Limb (tissue), 2 donors: ENCODE measurements around the gene SARNP.
"Not testable (repeated sequence)": the region's sequence is repeated elsewhere in the genome, so short reads cannot be mapped to it uniquely, and the experiment has no call there.

Experiments
- DNase-seq, 2 donors: peaks; one replicate each; pipeline ENCODE4 v3.0.0-alpha.2; 2016; ENCODE audit errors: extremely low spot score in 2 of 2

The SARNP gene, protein sequence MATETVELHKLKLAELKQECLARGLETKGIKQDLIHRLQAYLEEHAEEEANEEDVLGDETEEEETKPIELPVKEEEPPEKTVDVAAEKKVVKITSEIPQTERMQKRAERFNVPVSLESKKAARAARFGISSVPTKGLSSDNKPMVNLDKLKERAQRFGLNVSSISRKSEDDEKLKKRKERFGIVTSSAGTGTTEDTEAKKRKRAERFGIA

DNA sequence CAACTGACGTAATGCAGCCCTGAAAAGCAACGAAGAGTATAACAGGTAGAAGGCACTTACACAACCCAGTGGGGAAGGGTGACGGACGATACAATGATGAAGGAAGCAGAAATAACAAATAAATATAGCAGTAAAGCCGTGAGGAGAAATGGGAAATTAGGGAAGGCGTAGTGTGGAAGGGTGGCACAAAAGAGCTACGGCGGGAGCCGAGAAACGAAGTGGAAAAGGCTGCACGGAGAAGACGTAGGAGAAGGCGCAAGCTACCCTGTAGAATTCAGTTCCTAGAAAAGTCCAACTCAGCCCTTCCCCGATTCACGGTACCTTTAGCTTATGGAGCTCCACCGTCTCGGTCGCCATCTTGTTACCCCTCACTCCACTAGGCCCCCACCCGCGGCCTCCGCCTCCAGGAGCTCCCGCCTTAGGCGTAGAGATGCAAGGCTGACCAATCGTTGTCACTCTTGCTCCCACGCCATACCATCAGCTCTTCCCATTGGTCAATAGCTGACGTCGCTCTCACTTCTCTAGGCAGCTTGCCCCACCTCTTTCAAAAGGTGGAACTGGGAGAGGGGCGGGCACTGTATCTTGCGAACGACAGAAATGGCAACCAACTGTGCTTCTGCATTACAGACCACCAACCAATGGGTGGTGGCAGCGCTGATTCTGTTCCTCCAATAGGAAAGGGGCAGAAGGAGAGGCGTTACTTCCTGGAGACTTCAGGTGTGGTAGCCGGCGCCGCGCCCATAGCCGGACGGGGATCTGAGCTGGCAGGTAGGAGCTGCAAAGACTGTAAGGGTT lies at the start of gene SARNP, which contains the start of gene ORMDL2:
SARNP (minus strand) TSS at position 380 of the 795 bp plus-strand sequence; CDS start at position 357, 23 bp downstream.
ORMDL2 (plus strand) TSS at position 697 of the 795 bp plus-strand sequence. CDS start 959 bp downstream, outside the sequence.
- DNase-seq: peak; percentile 96 to 100

GRCh38 chr12:55866454-55867004 lies 49.0 kb upstream of the SARNP start:
- DNase-seq: not testable (repeated sequence)

- DNase-seq: no peak
These were observed 47.8 kb upstream of the SARNP start for GRCh38 chr12:55865327-55865726.

- DNase-seq: not testable (repeated sequence)
These were observed 45.4 kb upstream of the SARNP start for GRCh38 chr12:55862931-55863330.

GRCh38 chr12:55862286-55862685 lies 44.8 kb upstream of the SARNP start:
- DNase-seq: no peak

DNA sequence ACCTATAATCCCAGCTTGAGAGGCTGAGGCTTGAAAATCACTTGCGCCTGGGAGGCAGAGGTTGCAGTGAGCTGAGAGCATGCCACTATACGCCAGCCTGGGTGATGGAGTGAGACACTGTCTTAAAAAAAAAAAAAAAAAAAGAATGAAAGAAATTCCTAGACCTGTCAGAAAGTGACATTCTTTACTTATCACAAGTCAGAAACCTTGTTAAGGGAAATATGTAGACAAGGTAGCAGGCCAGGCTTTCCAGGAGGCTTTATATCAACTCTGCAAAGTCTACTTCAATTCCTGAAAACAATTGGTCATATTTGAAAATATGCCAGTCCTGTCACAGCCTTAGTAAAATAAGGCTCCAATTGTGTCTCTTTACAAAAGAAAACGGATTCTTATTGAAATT lies 44.3 kb upstream of the SARNP start:
- DNase-seq: no peak

GRCh38 chr12:55861396-55861795 lies 43.9 kb upstream of the SARNP start:
- DNase-seq: no peak

GRCh38 chr12:55852740-55853139 lies 35.2 kb upstream of the SARNP start:
- DNase-seq: no peak

DNA sequence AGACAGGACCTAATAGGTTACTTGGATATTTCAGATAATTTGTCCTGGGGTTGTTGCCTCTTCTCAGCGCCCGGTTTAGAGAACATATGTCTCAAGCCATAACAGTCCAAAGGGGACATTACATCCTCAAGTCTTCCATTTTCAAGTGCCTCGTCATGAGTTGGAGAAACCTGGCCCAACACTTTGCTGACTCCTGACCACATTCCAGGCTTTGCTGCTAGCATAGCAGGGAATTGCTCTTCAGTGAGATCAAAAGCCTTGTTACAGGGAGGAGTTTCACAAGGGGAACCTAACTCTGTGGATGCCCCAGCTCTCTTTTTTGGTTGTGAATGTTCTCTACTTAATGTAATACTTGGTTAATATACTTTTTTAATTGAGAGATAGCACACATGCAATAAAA lies 33.4 kb upstream of the SARNP start:
- DNase-seq: no peak

DNA sequence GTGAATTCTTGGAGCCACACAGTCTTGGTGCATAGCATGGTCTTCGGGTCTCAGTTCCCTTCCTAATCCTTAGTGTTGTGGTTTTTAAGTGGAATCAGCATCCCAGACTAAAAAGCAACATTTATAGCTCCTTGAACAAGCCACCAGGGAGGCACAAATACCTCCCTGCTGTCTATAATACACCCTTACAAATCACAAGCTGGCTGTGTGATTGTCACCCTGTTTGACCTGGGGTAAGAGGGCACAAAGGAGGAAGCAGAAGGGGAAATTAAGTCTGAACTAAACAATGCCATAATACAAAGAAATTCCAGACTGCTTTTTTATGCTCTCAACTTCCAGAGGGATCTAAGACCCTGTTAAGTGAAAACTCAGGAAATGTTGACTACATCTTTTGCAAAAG lies 32.9 kb upstream of the SARNP start:
- DNase-seq: no peak

DNA sequence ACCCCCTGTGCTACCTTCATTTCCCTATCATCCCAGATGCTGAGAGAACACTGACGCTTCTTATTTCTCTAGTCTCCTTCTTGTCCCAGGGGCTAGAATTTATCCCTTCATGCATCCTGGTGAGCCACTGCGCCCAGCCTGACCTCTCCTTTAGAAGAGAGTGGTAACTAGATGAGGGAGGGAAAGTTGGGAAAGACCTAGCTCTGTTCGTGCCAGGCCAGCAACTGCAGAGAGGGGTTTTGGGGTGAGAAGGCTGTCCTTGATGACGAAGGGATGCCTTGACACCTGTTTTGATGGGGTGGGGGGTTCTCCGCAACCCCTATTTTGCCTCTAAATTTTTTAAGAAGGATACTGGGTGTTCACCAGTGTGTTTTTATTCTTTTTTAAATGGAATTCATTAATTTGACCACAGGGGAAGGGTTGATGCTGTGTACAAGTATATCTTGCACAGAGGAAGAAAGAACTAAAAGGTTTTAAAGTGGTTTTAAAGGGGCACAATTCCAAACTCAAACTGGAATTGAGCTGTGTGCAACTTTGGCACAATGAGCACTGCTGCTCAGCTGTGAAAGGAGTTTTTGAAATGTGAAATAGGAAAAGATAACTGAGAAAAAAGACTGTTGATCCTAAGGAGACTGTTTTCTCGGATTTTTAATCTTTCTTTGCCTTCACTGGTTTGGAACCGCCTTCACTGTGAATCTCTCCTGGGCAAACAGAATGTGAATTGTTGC lies 32.3 kb upstream of the SARNP start:
- no peak for DNase-seq

DNA sequence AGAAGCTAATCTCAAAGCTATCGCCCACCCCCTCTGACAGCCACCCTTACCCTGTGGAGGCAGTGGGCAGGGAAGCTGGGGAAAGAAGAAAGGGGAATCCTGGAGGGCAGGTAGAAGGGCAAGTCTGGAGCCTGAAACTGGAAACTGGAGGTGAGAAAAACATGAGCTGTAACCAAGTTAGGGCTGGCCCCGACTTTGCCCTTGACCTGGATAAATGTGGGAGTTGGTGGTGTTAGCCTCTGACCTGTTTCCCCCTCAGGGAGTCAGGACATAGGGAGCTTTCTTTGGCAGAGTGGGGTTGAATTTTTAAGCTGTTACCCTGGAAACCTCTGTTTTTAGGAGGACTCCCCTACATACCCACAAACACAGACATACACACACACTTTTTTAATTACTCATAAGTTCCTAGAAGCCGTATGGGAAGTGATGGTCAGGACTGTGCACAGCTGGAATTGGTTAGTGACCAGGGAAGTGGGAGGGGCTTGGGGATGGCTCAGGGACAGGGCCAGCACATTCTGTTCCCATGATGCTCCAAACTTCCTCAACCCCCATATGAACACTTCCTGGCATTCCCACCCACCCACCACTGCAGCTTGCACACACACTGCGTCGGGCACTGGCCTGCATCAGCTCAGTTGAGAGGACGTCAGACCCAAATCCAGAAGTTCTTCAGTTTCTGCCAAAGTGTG lies 30.2 kb upstream of the SARNP start:
- peak; percentile 81 to 94 for DNase-seq

- DNase-seq: no peak
These were observed 29.5 kb upstream of the SARNP start for GRCh38 chr12:55847033-55847432.

DNA sequence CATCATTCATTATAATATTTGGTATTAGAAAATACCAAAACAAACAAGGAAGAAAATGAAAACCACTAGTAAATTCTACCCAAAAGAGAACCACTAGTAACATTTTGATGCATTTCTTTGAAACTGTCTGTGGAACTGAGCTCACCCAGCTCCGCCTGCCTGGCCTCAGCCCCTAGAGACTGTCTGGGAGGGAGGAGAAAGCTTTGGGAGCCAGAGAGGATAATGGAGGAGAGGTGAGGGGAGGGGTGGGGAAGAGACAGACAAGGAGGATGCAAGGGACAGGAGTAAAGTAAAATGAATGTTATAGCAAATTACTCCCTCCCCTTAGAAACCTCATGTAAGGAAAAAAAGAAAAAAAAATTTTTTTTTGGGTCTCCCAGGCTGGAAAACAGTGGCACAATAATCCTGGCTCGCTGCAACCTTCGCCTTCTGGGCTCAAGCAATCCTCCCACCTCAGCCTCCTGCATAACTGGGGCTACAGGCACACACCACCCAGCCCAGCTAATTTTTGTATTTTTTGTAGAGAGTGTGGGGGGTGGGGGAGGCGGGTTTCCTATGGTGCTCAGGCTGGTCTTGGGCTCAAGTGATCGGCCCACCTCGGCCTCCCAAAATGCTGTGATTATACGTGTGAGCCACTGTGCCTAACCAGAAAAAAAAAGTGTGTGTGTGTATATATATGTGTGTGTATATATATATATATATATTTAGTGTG lies 28.4 kb upstream of the SARNP start:
- DNase-seq: no peak

GRCh38 chr12:55845361-55845760 lies 27.8 kb upstream of the SARNP start:
- DNase-seq: no peak

DNA sequence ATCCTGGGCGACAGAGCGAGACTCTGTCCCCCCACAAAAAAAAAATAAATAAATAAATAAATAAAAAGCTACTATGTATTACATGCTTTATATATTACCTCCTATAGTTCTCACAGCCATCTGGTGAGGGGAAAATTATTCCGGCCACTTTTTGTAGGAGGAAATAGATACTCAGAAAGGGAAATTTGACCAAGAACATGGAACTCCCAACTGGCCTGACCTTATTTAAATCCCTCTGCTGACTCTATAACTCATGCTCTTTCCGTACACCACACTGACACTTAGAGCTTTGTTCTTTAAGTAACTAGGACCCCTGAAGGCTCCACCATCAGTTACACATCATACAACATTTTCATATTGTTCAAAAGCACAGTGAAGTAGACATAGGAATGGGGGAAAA lies 27.4 kb upstream of the SARNP start:
- no peak for DNase-seq

GRCh38 chr12:55843431-55843830 lies 25.9 kb upstream of the SARNP start:
- no peak for DNase-seq

GRCh38 chr12:55842681-55843429 lies 25.3 kb upstream of the SARNP start, which contains the start of gene MMP19:
Gene MMP19 (minus strand): TSS chr12:55842936. CDS start chr12:55842830, 106 bp downstream.
- DNase-seq: no peak

DNA sequence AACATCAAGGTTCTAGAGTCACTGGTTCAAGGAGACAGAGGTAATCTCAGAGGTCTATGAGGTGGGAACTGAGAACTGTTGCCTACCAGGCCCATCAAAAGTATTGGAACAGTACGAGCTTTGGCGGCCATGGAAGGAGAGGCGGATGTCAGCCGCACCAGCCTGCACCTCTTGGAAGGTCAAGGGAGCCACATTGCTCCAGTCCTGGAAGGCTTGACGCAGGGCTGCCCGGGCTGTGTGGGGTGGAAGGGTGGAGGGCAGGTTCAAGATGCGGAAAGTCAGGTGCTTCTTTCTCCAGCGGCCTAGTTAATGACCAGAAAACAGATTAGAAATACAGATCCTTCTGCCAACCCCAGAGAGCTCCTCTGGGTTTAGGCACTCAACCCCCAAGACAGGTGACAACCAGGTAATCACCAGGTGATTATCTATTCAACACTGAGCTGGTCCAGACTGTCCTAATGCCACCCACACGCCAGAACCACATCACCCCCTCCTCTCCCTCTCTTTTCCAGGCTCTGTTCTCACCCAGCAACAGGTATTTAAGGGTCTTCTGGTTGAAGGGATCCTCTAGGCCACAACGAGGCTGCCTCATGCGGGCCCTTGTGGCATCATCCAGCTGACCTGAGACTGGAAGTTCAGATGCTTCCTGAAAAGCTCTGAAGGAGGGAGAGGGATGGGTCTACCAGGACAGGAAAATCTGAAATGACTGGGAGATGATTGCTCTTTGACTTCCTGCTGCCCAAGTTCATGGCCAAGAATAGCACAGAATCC lies 23.2 kb upstream of the SARNP start:
- DNase-seq: no peak
